Measurements from ENCODE around the gene IL17RE.

IL17RE gene

DNA sequence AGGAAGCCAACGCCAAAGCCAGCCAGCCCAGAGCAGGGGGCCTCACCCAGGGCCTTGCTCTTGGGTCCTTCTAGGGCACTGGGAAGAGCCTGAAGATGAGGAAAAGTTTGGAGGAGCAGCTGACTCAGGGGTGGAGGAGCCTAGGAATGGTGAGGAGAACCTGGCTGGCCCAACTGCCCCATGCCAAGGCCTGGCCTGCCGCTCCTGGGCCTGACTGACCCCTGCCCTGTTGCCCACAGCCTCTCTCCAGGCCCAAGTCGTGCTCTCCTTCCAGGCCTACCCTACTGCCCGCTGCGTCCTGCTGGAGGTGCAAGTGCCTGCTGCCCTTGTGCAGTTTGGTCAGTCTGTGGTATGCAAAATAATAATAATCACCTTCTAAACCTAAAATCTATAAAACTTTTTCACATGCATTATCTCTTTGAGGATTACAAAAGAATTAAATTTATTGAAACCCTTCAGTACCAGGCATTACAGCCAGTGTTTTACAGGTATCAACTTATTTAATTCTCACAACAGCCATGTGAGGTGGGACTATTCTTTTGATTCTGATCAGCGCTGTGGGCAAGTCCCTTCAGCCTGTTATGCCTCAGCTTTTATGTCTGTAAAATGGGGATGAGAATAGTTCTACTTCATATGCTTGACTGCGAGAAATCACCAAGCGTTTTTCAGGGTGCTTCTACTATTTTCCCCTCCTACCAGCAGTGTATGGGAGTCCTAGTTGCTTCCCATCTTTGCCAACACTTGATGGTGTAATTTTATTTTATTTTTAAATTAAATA lies 15.8 kb downstream of the IL17RE start:
- Histone ChIP-seq H3K36me3 (replicated peaks in 1 of 2; ENCODE audit: control insufficient read depth in 2 of 2, insufficient read depth in 2 of 2, low read length in 2 of 2) (no peaks in the 10 kb centered on the region), H3K18ac (ENCODE audit: low read length) (no peak overlapping the region), H4K8ac (ENCODE audit: low read depth, low read length) (no peak overlapping the region), H3K4me2 (ENCODE audit: insufficient read depth, low read length, poor library complexity, severe bottlenecking) (no peak overlapping the region), H3K79me1 (ENCODE audit: low read depth, low read length) (no peaks in the 10 kb centered on the region), H3K14ac (ENCODE audit: low read length) (peak overlapping the region; percentile 47), H3K23ac (ENCODE audit: low read depth, low read length, poor library complexity) (peak overlapping the region; percentile 73), H2BK5ac (ENCODE audit: low read length) (peak overlapping the region; percentile 61), H2BK12ac (ENCODE audit: low read length) (peak overlapping the region; percentile 63), H3K4me3 (ENCODE audit: low read length in 2 of 2) (no peak overlapping the region), H2AK5ac (ENCODE audit: low read depth, low read length) (peak overlapping the region; percentile 20), H3K4ac (ENCODE audit: low read length) (no peak overlapping the region), H4K91ac (ENCODE audit: low read depth, low read length, poor library complexity) (peak overlapping the region; percentile 56), H2AFZ (ENCODE audit: low read length) (no peak overlapping the region), H2BK120ac (ENCODE audit: low read depth, low read length) (no peak overlapping the region), H3K9me3 (replicated peaks in 1 of 2; ENCODE audit: control insufficient read depth in 2 of 2, insufficient read depth in 1 of 2, low read depth in 1 of 2, low read length in 2 of 2) (no peaks in the 10 kb centered on the region), H3K27ac (replicated peaks; ENCODE audit: low read length) (no peak overlapping the region), H3K4me1 (ENCODE audit: control insufficient read depth in 2 of 2, insufficient read depth in 1 of 2, low read depth in 1 of 2, low read length in 2 of 2) (peaks cover 12 to 17% of the 10 kb centered on the region in 2 donors), H3K27me3 (ENCODE audit: control insufficient read depth in 3 of 3, insufficient read depth in 3 of 3, low read depth in 1 of 3, low read length in 3 of 3) (peaks cover 0 to 15% (median 0%) of the 10 kb centered on the region in 3 experiments), H3K9ac (ENCODE audit: low read depth, low read length, poor library complexity) (no peak overlapping the region), H2BK15ac (ENCODE audit: low read length) (peak overlapping the region; percentile 45)
- no peak for DNase-seq (ENCODE audit: low spot score)
- no CpG with 5 or more reads among the region's 8 CpGs for WGBS, 2 donors (ENCODE audit: extremely low coverage in 2 of 2, insufficient read length in 2 of 2, insufficient replicate concordance in 1 of 2)

GRCh38 chr3:9928158-9928557 lies 25.5 kb downstream of the IL17RE start:
- H3K36me3 ChIP-seq (replicated peaks in 1 of 2; ENCODE audit: control insufficient read depth in 2 of 2, insufficient read depth in 2 of 2, low read length in 2 of 2) = no peaks in the 10 kb centered on the region
- no peak overlapping the region for H2BK5ac ChIP-seq (ENCODE audit: low read length)
- no CpG with 5 or more reads among the region's 23 CpGs for WGBS, 2 donors (ENCODE audit: extremely low coverage in 2 of 2, insufficient read length in 2 of 2, insufficient replicate concordance in 1 of 2)

GRCh38 chr3:9930804-9931418 lies 28.3 kb downstream of the IL17RE start:
- H3K36me3 ChIP-seq (replicated peaks in 1 of 2; ENCODE audit: control insufficient read depth in 2 of 2, insufficient read depth in 2 of 2, low read length in 2 of 2) = peaks cover 0 to 8% of the 10 kb centered on the region in 2 donors
- H4K8ac ChIP-seq (ENCODE audit: low read depth, low read length) = no peak overlapping the region
- H3K23ac ChIP-seq (ENCODE audit: low read depth, low read length, poor library complexity) = no peak overlapping the region
- peaks cover 7 to 10% of the 10 kb centered on the region in 2 donors for H3K4me1 ChIP-seq (ENCODE audit: control insufficient read depth in 2 of 2, insufficient read depth in 1 of 2, low read depth in 1 of 2, low read length in 2 of 2)
- DNase-seq (ENCODE audit: low spot score) = no peak
- no peak overlapping the region for H2AFZ ChIP-seq (ENCODE audit: low read length)
- H2BK15ac ChIP-seq (ENCODE audit: low read length) = no peak overlapping the region
- no peak overlapping the region for H3K4me2 ChIP-seq (ENCODE audit: insufficient read depth, low read length, poor library complexity, severe bottlenecking)
- no peak overlapping the region for H2BK120ac ChIP-seq (ENCODE audit: low read depth, low read length)
- no peaks in the 10 kb centered on the region for H3K79me1 ChIP-seq (ENCODE audit: low read depth, low read length)
- H3K27me3 ChIP-seq (ENCODE audit: control insufficient read depth in 3 of 3, insufficient read depth in 3 of 3, low read depth in 1 of 3, low read length in 3 of 3) = no peaks in the 10 kb centered on the region
- no peak overlapping the region for H2BK5ac ChIP-seq (ENCODE audit: low read length)
- WGBS, 2 donors (ENCODE audit: extremely low coverage in 2 of 2, insufficient read length in 2 of 2, insufficient replicate concordance in 1 of 2) = no CpG with 5 or more reads among the region's 4 CpGs
- H4K91ac ChIP-seq (ENCODE audit: low read depth, low read length, poor library complexity) = no peak overlapping the region
- no peak overlapping the region for H3K9ac ChIP-seq (ENCODE audit: low read depth, low read length, poor library complexity)
- no peak overlapping the region for H3K14ac ChIP-seq (ENCODE audit: low read length)
- H3K4me3 ChIP-seq (ENCODE audit: low read length in 2 of 2) = no peak overlapping the region
- H3K9me3 ChIP-seq (replicated peaks in 1 of 2; ENCODE audit: control insufficient read depth in 2 of 2, insufficient read depth in 1 of 2, low read depth in 1 of 2, low read length in 2 of 2) = peaks cover 0 to 2% of the 10 kb centered on the region in 2 donors
- no peak overlapping the region for H3K4ac ChIP-seq (ENCODE audit: low read length)
- H3K18ac ChIP-seq (ENCODE audit: low read length) = no peak overlapping the region
- H2AK5ac ChIP-seq (ENCODE audit: low read depth, low read length) = no peak overlapping the region
- H2BK12ac ChIP-seq (ENCODE audit: low read length) = no peak overlapping the region
- no peak overlapping the region for H3K27ac ChIP-seq (replicated peaks; ENCODE audit: low read length)

More at GRCh38 chr3:9928158-9928557, 25.5 kb downstream of the IL17RE start:
- no peak overlapping the region for H2BK12ac ChIP-seq (ENCODE audit: low read length)
- H3K4ac ChIP-seq (ENCODE audit: low read length) = no peak overlapping the region
- H3K4me2 ChIP-seq (ENCODE audit: insufficient read depth, low read length, poor library complexity, severe bottlenecking) = no peak overlapping the region
- no peak overlapping the region for H4K8ac ChIP-seq (ENCODE audit: low read depth, low read length)
- H3K79me1 ChIP-seq (ENCODE audit: low read depth, low read length) = no peaks in the 10 kb centered on the region
- H3K18ac ChIP-seq (ENCODE audit: low read length) = no peak overlapping the region
- H2AFZ ChIP-seq (ENCODE audit: low read length) = no peak overlapping the region
- H3K27me3 ChIP-seq (ENCODE audit: control insufficient read depth in 3 of 3, insufficient read depth in 3 of 3, low read depth in 1 of 3, low read length in 3 of 3) = no peaks in the 10 kb centered on the region
- no peak overlapping the region for H2BK15ac ChIP-seq (ENCODE audit: low read length)
- H3K14ac ChIP-seq (ENCODE audit: low read length) = no peak overlapping the region
- H3K4me3 ChIP-seq (ENCODE audit: low read length in 2 of 2) = no peak overlapping the region
- no peak overlapping the region for H2BK120ac ChIP-seq (ENCODE audit: low read depth, low read length)
- no peak overlapping the region for H3K27ac ChIP-seq (replicated peaks; ENCODE audit: low read length)
- H2AK5ac ChIP-seq (ENCODE audit: low read depth, low read length) = peak overlapping the region; percentile 19
- peaks cover 0 to 2% of the 10 kb centered on the region in 2 donors for H3K9me3 ChIP-seq (replicated peaks in 1 of 2; ENCODE audit: control insufficient read depth in 2 of 2, insufficient read depth in 1 of 2, low read depth in 1 of 2, low read length in 2 of 2)
- H3K4me1 ChIP-seq (ENCODE audit: control insufficient read depth in 2 of 2, insufficient read depth in 1 of 2, low read depth in 1 of 2, low read length in 2 of 2) = peaks cover 0 to 3% of the 10 kb centered on the region in 2 donors
- no peak overlapping the region for H3K23ac ChIP-seq (ENCODE audit: low read depth, low read length, poor library complexity)
- DNase-seq (ENCODE audit: low spot score) = no peak
- no peak overlapping the region for H3K9ac ChIP-seq (ENCODE audit: low read depth, low read length, poor library complexity)
- H4K91ac ChIP-seq (ENCODE audit: low read depth, low read length, poor library complexity) = no peak overlapping the region

DNA sequence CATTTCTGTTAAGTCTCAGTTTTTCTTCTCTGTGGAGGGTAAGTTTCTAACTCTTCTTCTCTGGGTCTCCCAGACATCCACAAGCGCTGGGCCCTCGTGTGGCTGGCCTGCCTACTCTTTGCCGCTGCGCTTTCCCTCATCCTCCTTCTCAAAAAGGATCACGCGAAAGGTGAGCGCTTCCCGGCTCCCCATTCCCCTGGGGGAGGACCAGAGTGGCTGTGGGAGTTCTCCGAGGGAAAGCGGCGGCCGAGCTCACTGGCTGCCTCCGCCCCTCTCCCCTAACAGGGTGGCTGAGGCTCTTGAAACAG lies 29.8 kb downstream of the IL17RE start:
- WGBS, 2 donors (ENCODE audit: extremely low coverage in 2 of 2, insufficient read length in 2 of 2, insufficient replicate concordance in 1 of 2) = no CpG with 5 or more reads among the region's 13 CpGs
- H3K4ac ChIP-seq (ENCODE audit: low read length) = no peak overlapping the region
- H3K27ac ChIP-seq (replicated peaks; ENCODE audit: low read length) = no peak overlapping the region
- no peaks in the 10 kb centered on the region for H3K27me3 ChIP-seq (ENCODE audit: control insufficient read depth in 3 of 3, insufficient read depth in 3 of 3, low read depth in 1 of 3, low read length in 3 of 3)
- no peaks in the 10 kb centered on the region for H3K79me1 ChIP-seq (ENCODE audit: low read depth, low read length)
- peaks cover 0 to 2% of the 10 kb centered on the region in 2 donors for H3K9me3 ChIP-seq (replicated peaks in 1 of 2; ENCODE audit: control insufficient read depth in 2 of 2, insufficient read depth in 1 of 2, low read depth in 1 of 2, low read length in 2 of 2)
- no peak overlapping the region for H2BK12ac ChIP-seq (ENCODE audit: low read length)
- peak overlapping the region; percentile 99 for H3K23ac ChIP-seq (ENCODE audit: low read depth, low read length, poor library complexity)
- H3K36me3 ChIP-seq (replicated peaks in 1 of 2; ENCODE audit: control insufficient read depth in 2 of 2, insufficient read depth in 2 of 2, low read length in 2 of 2) = peaks cover 3 to 24% of the 10 kb centered on the region in 2 donors
- no peak overlapping the region for H2BK5ac ChIP-seq (ENCODE audit: low read length)
- H3K18ac ChIP-seq (ENCODE audit: low read length) = peak overlapping the region; percentile 84
- H3K14ac ChIP-seq (ENCODE audit: low read length) = no peak overlapping the region
- H4K91ac ChIP-seq (ENCODE audit: low read depth, low read length, poor library complexity) = no peak overlapping the region
- H2AFZ ChIP-seq (ENCODE audit: low read length) = peak overlapping the region; percentile 96
- H3K4me1 ChIP-seq (ENCODE audit: control insufficient read depth in 2 of 2, insufficient read depth in 1 of 2, low read depth in 1 of 2, low read length in 2 of 2) = peaks cover 7 to 10% of the 10 kb centered on the region in 2 donors
- no peak for DNase-seq (ENCODE audit: low spot score)
- H3K4me2 ChIP-seq (ENCODE audit: insufficient read depth, low read length, poor library complexity, severe bottlenecking) = peak overlapping the region; percentile 99
- peak overlapping the region in 1 of 2 donors; percentile 74 for H3K4me3 ChIP-seq (ENCODE audit: low read length in 2 of 2)
- H4K8ac ChIP-seq (ENCODE audit: low read depth, low read length) = no peak overlapping the region
- H2AK5ac ChIP-seq (ENCODE audit: low read depth, low read length) = no peak overlapping the region
- no peak overlapping the region for H2BK15ac ChIP-seq (ENCODE audit: low read length)
- no peak overlapping the region for H3K9ac ChIP-seq (ENCODE audit: low read depth, low read length, poor library complexity)
- no peak overlapping the region for H2BK120ac ChIP-seq (ENCODE audit: low read depth, low read length)

Measured in neuronal stem cell (in vitro differentiated cells).